Daoy (cell line): ENCODE data around the gene GMPPB. TPM values are rescaled to one million over a fixed set of nuclear protein-coding genes. Genes with fewer than 3 reads are reported as not detected.

ENCODE experiments used
- DNase-seq: peaks from one replicate; pipeline ENCODE4 v3.0.0-alpha.2; 2015; ENCODE audit warnings: low read depth
- total RNA-seq: library from RNA; depleted of rRNA; stranded (reverse); fragments of >200 nt; shearing (Covaris generic); gene quantifications from 2 replicates; pipeline ENCODE4 v1.2.3, GENCODE V29; 2014

The GMPPB gene
- total RNA-seq, 1 experiment from 2014 or later = 42.0 TPM

DNA sequence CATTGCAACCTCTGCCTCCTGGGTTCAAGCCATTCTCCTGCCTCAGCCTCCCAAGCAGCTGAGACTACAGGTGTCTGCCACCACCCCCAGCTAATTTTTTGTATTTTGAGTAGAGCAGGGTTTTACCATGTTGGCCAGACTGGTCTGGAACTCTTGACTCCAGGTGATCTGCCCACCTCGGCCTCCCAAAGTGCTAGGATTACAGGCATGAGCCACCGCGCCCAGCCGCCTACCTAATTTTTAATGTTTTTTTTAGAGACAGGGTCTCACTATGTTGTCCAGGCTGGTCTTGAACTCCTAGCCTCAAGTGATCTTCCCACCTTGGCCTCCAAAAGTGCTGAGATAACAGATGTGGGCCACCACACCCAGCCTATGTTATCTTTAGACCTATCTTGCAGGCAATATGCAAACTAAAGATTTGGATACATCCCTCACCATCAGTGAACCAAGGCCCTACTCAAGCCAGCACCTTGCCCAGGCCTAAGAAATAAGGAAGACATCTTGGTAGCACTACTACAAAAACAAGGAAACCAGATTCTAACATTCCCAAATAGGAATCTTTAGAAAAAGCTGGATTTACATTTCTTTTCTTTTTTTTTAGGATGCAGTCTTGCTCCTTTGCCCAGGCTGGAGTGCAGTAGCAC lies 6.3 kb upstream of the GMPPB start:
- no peak for DNase-seq

DNA sequence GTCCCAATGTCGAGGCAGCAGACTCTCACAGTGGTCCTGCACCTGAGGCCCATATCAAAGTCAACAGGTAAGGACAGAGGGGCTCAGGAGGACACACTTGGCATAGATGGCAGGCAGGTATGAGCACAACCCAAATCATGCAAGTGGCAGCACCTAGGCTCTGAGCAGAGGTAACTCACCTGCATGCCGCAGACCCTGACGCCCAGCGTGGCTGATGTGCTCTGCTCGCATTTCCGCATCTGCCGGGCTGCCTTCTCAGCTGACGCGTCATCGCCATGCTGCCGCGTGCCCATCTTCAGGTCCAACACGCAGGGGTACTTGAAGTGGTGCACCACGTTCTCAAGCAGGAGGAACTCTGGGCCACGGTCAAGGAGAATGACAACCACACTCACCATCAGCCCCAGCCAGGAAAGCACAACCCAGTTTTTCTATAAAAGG lies 4.2 kb upstream of the GMPPB start:
- no peak for DNase-seq

DNA sequence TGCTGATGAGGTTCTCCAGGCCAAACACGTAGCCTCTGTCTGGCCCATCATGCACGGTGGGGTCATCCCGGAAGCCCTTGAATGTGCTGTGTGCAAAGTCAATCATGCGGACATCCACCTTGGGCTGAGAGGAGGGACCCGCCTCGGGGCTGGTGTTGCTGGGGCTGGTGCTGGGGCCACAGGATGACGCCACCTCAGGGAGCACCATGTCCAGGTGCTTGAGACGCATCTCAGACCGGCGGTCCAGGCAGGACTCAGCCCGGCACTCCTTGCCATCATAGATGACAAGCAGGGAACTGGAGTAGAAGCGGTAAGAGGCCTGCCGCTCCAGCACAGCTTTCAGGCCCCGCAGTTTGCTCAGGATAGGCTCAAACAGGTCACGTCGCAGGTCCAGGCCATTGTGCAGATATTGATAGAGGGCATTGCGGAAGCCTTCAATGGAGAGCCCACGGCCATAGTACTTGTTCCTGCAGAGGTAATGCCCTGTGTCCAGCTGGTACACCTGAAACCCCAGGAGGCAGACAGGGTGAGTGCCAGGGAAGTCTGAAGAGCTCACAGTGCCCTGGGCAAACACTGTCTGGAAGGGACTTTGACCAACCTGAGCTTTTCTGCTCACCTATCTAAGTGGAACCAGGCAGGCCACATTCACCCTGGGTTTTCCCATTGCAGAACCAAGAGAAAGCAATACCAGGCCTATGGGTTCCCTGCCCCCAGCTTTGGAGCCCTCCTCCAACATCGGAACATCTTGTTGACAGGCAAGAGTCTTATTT lies 3.6 kb upstream of the GMPPB start:
- no peak for DNase-seq

DNA sequence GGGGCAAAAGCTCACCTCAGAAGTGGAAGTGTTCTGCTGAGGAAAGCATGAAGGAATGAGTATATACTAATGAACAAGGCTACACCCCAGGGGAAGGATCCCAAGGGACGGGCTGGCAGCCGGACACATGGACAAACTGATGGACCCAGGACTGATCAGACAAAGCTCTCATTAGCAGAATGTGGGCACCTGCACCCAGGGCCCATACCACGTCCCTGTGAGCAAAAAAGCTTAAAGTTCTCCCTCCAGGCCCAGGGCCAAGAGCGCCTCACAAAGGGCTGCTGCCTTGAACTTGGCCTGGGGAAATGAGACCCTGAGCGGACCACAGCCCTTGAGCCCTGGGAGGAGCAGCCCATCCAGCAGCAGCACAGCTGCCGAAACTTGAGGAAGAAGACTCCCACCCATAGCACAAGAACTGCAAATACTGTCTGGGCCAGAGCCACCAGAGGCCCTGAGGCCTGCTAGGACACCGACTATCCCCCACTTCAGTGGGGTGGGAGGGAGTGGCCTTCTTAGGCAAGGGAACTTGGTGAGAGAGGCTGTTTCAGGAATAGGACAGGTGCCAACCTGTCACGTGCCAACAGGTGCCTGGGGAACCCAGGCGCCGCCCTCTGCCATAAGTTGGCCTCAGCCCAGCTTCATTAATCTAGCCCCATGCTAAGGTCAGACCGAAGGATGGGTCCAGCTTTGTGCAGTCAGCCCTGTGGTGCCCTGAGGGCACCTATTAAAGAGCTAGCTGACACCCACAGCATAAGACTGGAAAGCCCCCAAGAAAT lies 2.3 kb upstream of the GMPPB start:
- no peak for DNase-seq

DNA sequence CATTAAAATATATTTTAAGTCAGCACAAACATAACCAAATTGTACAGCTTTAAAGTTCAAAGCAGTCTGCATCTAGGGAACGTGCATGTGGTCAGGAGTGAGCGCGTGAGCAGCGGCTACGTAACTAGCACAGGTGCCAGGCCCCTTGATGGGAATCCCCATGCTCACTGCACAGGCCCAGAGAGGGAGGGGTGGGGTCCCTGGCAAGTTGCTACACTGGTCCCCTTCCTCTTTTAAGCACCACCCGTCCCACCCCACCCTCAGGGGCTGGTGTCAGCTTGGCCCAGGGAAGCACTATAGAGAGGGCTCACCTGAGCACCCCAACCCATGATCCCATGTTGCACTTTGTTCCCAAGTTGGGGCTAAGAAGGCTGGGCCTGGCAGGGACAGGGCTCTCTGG lies 835 bp upstream of the GMPPB start:
- no peak for DNase-seq

DNA sequence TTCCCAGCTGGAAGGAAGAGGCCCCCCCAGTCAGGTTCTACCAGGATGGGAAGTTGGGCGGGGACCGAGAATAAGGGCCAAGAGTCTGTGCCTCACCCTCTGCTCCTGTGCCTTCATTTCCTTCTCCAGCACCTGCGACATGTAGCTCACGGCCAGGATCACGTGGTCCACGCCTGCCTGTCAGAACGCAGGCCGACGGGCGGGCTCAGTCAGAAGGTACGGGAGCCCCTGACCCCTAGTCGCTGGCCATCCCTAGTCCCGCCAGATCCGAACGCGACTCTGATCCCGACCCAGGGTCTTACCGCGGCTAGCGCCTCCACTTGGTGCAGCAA lies 489 bp downstream of the GMPPB start:
- peak; percentile 38 for DNase-seq

DNA sequence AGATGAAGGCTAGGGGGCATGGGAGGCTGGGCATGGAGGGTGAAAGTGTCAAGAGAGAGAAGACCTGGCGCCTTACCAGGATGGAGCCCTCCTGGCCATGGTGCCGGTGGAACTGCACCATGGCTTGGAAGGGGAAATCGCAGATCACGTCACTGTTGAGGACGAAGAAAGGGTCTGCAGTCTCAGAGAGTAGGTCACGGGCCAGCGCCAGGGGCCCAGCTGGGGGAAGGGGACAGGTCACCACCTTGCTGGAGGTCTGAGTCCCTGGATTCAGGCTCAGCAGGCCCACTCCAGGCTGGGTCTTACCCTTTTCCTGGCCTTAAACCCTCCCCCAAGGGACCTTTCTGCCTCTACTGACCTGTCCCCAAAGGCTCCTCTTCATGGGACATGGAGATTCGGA lies 855 bp downstream of the GMPPB start:
- DNase-seq = no peak

DNA sequence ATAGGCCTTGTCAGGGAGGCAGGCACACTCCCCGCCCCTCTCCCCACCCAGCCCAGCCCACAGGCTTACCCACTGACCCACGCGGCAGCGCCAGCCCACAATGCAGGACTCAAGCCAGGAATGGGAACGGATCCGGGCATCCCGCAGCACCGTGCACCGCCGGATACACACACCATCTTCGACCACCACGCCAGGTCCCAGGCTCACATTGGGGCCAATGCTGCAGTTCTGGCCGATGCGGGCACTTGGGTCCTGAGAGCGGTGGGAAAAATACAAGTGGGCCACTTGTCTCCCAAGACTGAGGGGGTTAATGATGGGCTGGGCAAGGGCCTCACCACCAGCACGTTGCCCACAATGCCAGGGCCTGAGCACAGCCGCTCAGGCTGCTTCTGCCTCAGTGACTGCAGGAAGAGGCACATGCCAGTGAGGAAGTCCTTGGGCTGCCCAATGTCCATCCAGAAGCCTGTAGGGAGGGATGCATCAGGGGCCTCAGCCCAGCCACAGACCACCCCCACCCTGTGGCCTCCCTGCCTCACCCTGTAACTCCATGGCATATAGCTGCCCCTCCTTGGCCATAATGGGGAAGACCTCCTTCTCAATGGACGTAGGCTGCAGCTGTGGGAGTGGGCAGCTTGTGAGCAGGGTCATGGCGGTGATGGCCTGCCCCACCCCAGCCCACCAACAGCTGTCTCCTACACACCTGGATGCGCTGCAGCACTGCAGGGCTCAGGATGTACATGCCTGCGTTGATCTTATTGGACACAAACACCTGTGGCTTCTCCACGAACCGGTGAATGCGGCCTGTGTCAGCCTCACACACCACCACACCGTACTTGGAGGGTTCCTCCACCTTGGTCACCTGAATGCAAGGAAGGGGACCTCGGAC lies 1.6 kb downstream of the GMPPB start:
- no peak for DNase-seq

DNA sequence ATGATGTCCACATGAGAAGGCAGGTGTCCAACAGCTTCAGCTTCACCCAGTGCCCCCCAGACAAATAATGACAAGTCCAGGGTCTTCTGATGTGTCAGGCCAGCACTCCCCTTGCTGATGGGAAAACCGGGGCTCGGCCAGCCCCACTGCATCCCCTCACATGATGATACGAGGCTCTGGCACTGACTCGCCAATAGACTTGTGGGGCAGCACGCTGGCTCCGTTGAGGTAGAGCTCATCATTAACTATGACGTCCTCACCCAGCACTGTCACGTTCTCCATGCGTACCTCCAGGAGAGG lies 2.2 kb downstream of the GMPPB start:
- DNase-seq = no peak

DNA sequence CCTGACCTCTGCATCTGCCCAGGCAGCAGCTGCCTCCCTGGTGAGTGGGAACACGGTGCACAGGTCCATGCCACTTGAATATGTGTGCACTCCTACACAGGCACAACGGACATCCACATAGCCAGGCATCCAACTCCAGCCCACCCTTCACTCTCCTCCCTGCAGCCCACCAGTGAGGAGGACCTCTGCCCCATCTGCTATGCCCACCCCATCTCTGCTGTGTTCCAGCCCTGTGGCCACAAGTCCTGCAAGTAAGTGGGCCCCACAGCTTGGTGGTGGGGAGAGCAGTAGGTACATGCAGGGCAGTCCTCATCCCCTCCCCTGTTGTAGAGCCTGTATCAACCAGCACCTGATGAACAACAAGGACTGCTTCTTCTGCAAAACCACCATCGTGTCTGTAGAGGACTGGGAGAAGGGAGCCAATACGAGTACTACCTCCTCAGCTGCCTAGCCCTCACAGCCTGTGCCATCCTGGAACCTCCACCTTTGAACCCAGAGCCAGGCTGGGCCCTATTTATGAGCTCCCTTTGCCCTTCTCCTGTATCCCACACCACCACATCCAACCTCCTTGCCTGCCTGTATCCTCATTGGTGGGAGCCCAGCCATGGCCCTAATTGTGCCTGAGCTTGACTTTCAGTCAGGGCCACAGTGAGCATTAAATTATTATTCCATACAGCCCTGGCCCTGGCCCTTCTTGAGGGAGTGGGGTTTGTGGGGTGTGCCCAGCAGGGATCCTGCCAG lies 2.7 kb downstream of the GMPPB start:
- no peak for DNase-seq

DNA sequence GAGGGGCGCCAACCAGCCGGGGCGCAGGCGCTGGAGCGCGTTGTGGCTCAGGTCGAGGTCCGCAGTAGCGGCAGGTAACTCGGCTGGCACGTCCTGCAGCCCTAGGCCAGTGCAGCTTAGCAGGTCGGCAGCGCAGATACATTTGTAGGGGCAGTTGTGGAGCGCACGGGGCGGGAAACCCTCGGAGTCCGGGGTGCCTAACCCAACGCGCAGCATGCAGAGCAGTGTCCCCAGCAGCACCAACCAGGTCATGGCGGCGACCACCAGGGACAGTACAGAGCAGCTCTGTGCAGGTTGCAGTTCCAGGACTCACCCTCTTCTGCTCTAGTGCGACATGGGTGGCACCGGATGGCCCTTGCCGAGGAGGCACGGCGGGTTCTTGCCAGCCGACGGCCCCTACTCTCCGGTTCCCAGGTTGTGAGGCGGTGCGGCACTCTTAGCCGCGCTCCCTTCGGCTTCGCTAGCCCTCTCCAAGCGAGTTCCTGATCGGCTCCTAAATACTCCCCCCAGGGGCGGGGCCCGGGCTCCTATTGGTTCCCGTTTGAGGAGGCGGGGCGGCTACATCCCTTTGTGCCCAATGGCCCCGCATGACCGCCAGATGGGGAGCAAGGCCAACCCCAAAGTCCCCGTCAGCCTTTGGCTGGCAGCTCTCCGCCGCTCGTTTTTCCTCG lies 4.4 kb downstream of the GMPPB start, which contains the start of gene AMIGO3:
TSS of gene AMIGO3 (minus strand) at position 471 of the 671 bp plus-strand sequence. CDS start at position 252, 219 bp downstream.
- peak; percentile 87 for DNase-seq

DNA sequence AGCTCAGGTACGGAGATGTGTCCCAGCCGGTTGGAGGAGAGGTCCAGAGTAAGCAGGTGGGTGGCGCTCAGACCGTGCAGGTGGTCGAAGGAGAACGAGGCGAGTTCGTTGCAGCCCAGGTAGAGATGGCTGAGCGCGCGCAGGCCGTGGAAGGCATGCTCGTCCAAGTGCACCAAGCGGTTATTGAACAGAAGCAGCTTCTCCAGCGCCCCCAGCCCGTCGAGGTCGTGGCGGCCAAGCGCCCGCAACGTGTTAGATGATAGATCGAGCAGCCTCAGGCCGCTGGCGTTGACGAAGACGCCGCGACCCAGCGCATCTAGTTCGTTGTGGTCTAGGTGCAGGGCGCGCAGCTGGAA lies 4.9 kb downstream of the GMPPB start:
- DNase-seq = no peak

DNA sequence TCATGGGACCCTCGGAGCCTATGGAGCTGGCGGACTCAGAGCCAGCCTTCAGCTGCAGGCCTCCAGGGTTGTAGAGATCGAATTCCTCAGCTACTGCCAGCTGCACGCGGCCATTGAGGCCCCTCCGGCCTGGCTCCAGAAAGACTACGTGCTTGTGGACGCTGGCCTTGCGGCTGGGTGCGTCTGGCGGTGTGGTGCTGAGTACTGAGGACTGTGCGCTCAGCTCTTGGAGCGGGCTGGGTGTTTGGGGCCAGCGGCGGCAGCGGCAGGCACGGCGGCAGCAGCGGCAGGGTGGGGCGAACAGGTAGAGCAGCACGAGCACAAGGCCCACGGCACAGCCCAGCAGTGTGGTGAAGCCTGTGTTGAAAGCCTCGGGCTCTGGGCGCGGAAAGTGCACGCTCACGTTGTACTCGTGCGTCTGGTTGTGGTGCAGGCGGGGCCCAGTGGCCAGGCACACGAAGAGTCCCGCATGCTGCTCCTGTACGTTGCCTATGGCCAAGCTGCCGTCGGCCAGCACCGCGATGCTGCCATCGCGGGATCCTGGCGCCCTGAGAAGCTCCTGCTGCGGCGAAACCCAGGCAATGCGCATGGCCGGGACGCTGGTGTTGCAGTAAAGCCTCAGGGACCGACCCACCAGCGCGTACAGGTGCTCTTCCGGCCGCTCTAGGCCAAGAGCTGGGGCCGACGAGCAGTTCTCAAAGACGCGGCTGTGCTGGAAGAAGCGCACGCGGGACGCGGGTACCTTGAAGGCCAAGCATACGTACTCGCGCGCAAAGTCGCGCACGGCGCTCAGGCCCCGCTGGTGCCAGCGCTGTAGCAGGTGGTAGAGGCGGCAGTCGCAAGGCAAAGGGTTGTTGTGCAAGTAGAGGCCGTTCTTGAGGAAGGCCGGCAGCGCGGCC lies 5.5 kb downstream of the GMPPB start:
- DNase-seq = no peak

DNA sequence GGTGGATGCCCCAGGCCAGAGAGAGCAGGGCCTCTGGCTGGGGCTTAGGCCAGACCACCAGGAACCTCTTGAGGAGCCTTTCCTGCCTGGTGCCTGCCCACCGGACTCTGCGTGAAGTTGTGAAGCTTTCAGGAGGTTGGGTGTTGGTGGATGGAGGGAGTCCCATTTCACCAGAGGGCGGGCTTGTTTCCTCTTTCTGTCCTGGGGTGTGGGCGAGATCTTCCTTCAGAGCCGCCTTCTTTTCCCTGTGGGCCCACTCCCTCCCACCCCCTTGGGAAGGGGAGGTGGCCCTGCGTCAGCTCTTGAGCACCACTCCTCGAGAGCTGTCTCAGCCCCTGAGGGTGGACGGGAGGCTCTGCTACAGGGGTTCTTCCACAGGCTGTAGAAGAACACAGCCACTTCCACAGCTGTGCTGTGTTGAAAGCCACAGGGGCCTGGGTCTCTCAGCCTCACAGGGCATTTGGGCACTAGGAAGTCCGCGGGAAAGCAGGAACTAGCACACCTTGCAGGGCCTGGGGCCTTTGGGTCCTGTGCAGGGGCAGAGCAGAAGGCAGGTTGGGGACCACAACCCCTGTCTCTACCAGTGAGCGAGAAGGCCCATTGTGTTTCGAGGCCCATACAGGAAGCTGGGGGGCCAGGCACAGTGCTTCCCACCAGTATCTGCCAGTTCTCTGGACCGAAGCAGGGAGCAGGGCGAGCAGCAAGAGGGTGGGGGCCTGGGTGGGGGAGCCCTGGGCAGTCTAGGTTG lies 6.4 kb downstream of the GMPPB start:
- no peak for DNase-seq

DNA sequence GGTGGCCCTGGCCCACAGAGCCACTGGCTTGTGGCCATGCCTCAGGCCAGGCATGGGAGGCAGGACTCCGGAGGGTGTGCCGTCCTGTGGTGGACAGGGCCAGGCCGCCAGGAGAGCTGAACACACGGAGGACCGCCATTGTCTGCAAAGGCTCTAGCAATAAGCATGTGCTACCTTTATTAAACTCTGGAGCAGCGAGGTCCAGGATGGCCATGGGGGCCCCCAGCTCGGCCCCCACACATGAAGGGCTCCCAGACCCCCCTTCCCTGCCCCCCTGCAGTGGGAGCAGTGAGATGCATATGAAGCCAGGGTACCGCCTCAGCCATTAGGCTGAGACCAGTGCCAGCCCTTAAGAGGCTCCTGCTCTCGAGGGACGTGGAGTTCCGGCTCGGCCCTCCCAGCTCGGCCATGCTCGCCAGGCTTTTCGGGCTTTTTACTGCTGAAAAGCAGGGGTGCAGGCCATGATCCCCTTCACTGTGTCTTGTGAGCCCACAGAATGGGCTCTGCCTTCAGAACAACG lies 7.0 kb downstream of the GMPPB start:
- no peak for DNase-seq

DNA sequence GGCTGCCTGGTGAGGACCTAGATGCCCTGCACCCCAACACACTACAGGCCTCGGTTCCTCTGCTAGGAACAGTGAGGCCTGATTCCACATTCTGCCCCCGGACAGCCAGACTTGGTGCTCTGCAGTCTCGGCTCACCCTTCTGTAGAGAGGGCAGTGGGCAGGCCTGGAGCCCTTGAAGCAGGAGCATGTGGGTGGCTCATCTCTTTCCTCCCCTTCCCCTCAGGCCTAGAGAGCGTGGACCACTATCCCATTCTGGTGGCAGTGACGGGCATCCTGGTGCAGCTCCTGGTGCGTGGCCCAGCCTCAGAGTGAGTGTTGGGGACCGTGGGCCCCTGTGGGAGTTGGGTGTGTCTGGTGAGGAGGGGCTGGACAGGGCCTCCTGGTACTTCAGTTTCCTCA lies 7.6 kb downstream of the GMPPB start:
- no peak for DNase-seq

DNA sequence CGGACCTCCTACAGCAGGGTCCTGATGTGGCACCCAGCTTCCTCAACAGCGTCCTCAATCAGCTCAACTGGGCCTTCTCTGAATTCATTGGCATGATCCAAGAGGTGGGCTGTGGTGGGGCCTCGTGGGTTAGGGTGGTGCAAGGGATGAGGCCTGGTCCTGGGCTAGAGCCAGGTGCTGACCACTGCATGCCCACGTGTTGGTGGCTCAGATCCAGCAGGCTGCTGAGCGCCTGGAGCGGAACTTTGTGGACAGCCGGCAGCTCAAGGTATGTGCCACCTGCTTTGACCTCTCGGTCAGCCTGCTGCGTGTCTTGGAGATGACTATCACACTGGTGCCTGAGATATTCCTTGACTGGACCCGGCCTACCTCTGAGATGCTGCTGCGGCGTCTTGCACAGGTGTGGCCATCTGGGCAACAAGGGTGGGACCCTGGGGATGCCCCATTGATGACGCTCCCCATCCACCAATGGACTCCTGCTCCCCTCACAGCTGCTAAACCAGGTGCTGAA lies 8.1 kb downstream of the GMPPB start:
- DNase-seq = no peak

DNA sequence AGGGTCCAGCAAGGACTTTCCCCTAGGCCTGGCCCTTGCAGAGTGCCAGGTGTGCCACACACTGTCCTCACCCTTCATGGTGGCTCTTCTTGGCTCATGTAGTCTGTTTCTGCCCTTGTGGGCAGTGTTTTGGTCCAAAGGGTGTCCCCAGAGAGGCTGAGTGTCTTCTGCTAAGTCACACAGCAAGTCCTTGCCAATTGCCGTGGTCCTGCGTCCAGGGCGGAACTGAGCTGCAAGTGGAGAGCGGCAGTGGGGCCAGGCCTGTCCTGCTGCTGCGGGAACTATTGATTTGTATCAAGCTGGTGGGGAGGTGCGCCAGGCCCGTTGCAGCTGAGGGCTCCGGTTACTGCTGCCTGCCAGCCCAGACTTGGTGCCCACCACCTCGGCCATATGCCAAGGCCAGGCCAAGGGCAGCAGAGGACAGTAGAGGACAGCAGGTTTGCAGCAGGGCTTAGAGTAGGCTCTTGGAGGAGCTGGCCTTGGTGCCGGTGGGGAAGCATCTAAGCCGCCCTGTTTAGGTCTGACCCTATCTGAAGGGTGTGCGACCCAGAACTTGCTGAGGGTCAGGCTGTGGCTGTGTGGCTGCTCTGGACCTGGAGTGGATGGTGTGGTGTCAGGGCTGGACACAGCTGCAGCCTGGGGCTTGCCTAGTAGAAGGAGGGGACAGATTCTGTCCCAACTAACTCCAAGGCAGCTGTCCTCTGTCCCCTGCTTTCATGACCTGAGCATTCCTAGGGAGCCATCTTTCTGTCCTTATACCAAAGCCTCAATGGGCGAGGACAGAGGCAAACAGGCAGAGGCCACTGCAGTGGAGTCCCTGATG lies 8.8 kb downstream of the GMPPB start:
- DNase-seq = no peak
